Ascending aorta (tissue), 2 donors: Measurements from ENCODE around the gene ZNF285. TPM values are rescaled to one million over a fixed set of nuclear protein-coding genes. Genes with fewer than 3 reads are reported as not detected.

Experiments used
- DNase-seq, 2 donors: peaks; one replicate each; pipeline ENCODE4 v3.0.0-alpha.2; 2019; ENCODE audit warnings: low spot score in 2 of 2
- H3K27ac ChIP-seq, 2 donors: fragments of 200-600 bp; sonication (generic); one replicate each; pipeline ENCODE4 v1.5.1; 2016 to 2017; ENCODE audit warnings: mild to moderate bottlenecking in 1 of 2
- H3K27me3 ChIP-seq: fragments of 200-600 bp; sonication (generic); one replicate; pipeline ENCODE4 v1.5.1; 2017
- H3K36me3 ChIP-seq, 2 donors: fragments of 200-600 bp; sonication (generic); one replicate each; pipeline ENCODE4 v1.5.1; 2016
- H3K4me1 ChIP-seq, 2 donors: fragments of 200-600 bp; sonication (generic); one replicate each; pipeline ENCODE4 v1.5.1; 2016 to 2017; ENCODE audit warnings: mild to moderate bottlenecking in 1 of 2
- H3K4me3 ChIP-seq, 2 donors: fragments of 200-600 bp; sonication (generic); one replicate each; pipeline ENCODE4 v1.5.1; 2016 to 2017; ENCODE audit warnings: mild to moderate bottlenecking in 1 of 2
- H3K9me3 ChIP-seq, 2 donors: fragments of 200-600 bp; sonication (generic); one replicate each; pipeline ENCODE4 v1.5.1; 2016
- CTCF ChIP-seq, 3 experiments: fragments of 200-600 bp in 2 of 3; fragments of 450-650 bp in 1 of 3; sonication (generic) in 2 of 3; IDR thresholded peaks; one replicate each; pipeline ENCODE4 v1.5.1; 2016 to 2019; ENCODE audit warnings: antibody characterized with exemption in 3 of 3, mild to moderate bottlenecking in 1 of 3, moderate library complexity in 1 of 3
- intact Hi-C: fragments of 100-400 bp; cut with DNase I; formaldehyde crosslinking; loops from one replicate; pipeline ENCODE4 v1.15.1; 2023
- total RNA-seq: library from RNA; depleted of rRNA; stranded (reverse); fragments of >200 nt; gene quantifications from one replicate; pipeline ENCODE4 v1.1.0, GENCODE V29; 2016

Gene ZNF285
- total RNA-seq, 1 donor from 2014 or later = not detected

DNA sequence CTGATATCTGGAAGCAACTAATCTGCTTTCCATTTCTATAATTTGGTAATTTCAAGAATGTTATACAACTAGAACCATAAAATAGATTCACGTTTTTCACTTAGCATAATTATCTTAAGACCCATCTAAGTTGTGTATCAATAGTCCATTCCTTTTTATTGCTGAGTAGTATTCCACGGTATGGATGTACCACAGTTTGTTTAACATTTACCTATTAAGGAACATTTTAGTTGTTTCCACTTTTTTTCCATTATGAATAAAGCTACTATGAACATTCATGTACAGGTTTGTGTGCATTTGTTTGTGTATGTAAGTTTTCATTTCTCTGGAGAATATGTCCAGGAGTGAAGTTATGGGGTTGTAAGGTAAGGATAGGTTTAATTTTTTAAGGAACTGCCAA lies 26.6 kb downstream of the ZNF285 start:
- Histone ChIP-seq H3K36me3 (no peaks in the 10 kb centered on the region), H3K4me3 (no peak overlapping the region)

GRCh38 chr19:44371815-44372480 lies 29.5 kb downstream of the ZNF285 start:
- Histone ChIP-seq H3K27me3 (no peaks in the 10 kb centered on the region), H3K36me3 (no peaks in the 10 kb centered on the region), H3K4me3 (no peak overlapping the region), H3K27ac (no peak overlapping the region), H3K9me3 (peaks cover 3 to 10% of the 10 kb centered on the region in 2 donors), H3K4me1 (no peaks in the 10 kb centered on the region)
- TF ChIP-seq CTCF (IDR thresholded peaks at IDR 0.05) = no peak
- no peak for DNase-seq
- intact Hi-C loops = no loop called here

More for the DNA sequence above, 26.6 kb downstream of the ZNF285 start:
- H3K27ac ChIP-seq = no peak overlapping the region
- H3K27me3 ChIP-seq = no peaks in the 10 kb centered on the region
- H3K9me3 ChIP-seq = peaks cover 3 to 15% of the 10 kb centered on the region in 2 donors
- intact Hi-C loops = no loop called here
- H3K4me1 ChIP-seq = no peaks in the 10 kb centered on the region
- no peak for TF ChIP-seq CTCF (IDR thresholded peaks at IDR 0.05)
- no peak for DNase-seq

- intact Hi-C loops = no loop called here
- no peaks in the 10 kb centered on the region for H3K36me3 ChIP-seq
- peaks cover 0 to 5% of the 10 kb centered on the region in 2 donors for H3K9me3 ChIP-seq
- no peaks in the 10 kb centered on the region for H3K4me1 ChIP-seq
- H3K4me3 ChIP-seq = no peak overlapping the region
- no peak for TF ChIP-seq CTCF (IDR thresholded peaks at IDR 0.05)
- DNase-seq = no peak
- no peaks in the 10 kb centered on the region for H3K27me3 ChIP-seq
- H3K27ac ChIP-seq = no peak overlapping the region
Measured at GRCh38 chr19:44367024-44367423, 34.4 kb downstream of the ZNF285 start.

GRCh38 chr19:44356383-44357111 lies 44.9 kb downstream of the ZNF285 start, which contains the start of gene ZNF112:
ZNF112 (minus strand) TSS chr19:44356680; CDS start chr19:44340539, 16,141 bp downstream.
- H3K27me3 ChIP-seq = no peaks in the 10 kb centered on the region
- H3K36me3 ChIP-seq = peaks cover 0 to 3% of the 10 kb centered on the region in 2 donors
- peaks cover 0 to 5% of the 10 kb centered on the region in 2 donors for H3K4me1 ChIP-seq
- DNase-seq = peak; percentile 41 to 90
- no peak for TF ChIP-seq CTCF (IDR thresholded peaks at IDR 0.05)
- intact Hi-C loops = loop anchor here (1.0 to 5.0 kb wide), 5 partner anchors 51 to 264 kb away; partner anchors contain the start of genes ZNF224, ZNF225, ZNF227 and ZNF235
- peak within 1 kb of the TSS; percentile 33 to 56 for H3K27ac ChIP-seq
- peaks cover 10 to 38% of the 10 kb centered on the region in 2 donors for H3K9me3 ChIP-seq
- peak within 1 kb of the TSS; percentile 69 to 73 for H3K4me3 ChIP-seq

DNA sequence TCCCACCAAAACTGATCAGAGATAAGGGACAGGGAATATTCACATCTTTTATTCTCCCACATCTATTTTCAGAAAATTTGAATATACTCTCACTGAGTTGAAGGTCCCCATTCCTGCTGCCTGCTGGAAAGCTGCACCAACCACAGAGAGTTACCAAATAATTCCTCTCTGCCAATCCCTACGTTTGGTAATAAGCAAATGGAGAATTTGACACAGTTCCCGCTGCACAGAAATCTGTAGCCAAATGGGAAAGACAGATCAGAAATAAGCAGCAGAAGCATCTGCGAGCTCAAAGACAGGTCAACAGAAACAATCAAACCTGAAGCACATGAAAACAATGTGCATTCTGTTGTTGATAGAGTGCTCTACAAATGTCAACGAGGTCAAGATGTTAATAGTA lies 54.9 kb downstream of the ZNF285 start:
- Histone ChIP-seq H3K4me3 (no peak overlapping the region), H3K27ac (no peak overlapping the region), H3K36me3 (peaks cover 21 to 47% of the 10 kb centered on the region in 2 donors), H3K27me3 (no peaks in the 10 kb centered on the region), H3K4me1 (no peaks in the 10 kb centered on the region), H3K9me3 (peaks cover 86 to 99% of the 10 kb centered on the region in 2 donors)
- no peak for DNase-seq
- no peak for TF ChIP-seq CTCF (IDR thresholded peaks at IDR 0.05)
- intact Hi-C loops = no loop called here
